HCT116 (cell line): ENCODE results near the gene KLK8. TPM values are rescaled to one million over a fixed set of nuclear protein-coding genes. Genes with fewer than 3 reads are reported as not detected.
"Not testable (repeated sequence)": the region's sequence is repeated elsewhere in the genome, so short reads cannot be mapped to it uniquely, and the experiment has no call there.

Source experiments
- ATAC-seq: fragments of 200-7000 bp; cut with Tn5 transposase; 2 replicates; pipeline ENCODE4 v1.9.1; 2020; ENCODE audit warnings: mild to moderate bottlenecking, moderate library complexity
- BruUV-seq: library from RNA; stranded (reverse); fragments of 400-500 nt; replicated peaks from 2 replicates; lab custom pipeline; 2021; lab: Mats Ljungman, UMichigan
- CTCF ChIA-PET: fragments of 300-600 bp; sonication (Branson Sonifier 250); formaldehyde crosslinking; loops from one replicate; lab custom pipeline; 2021; ENCODE audit warnings: antibody characterized with exemption; lab: Charles Lee
- POLR2A ChIA-PET: fragments of 300-600, 350-600 bp; sonication (Branson Sonifier 250); formaldehyde crosslinking; loops from one replicate; lab custom pipeline; 2021; ENCODE audit warnings: antibody characterized with exemption; lab: Charles Lee
- RAD21 ChIA-PET, 2 experiments: fragments of 300-600 bp; sonication (Branson Sonifier 250); formaldehyde crosslinking; loops; one replicate each; lab custom pipeline; 2023; ENCODE audit warnings: low total read pairs in 2 of 2; ENCODE audit not compliant: uncharacterized antibody in 2 of 2, unreplicated experiment in 2 of 2, low non-redundant PET in 1 of 2; lab: Charles Lee
- DNase-seq: peaks from one replicate; pipeline ENCODE4 v3.0.0-alpha.2; 2010; ENCODE audit warnings: low read depth, low spot score
- H2AFZ ChIP-seq: fragments of 200-600 bp; shearing (Covaris generic), sonication (generic); 2 replicates; pipeline ENCODE4 v1.6.1; 2017; ENCODE audit warnings: low read depth, mixed run types, mixed read lengths, antibody characterized with exemption, low read length; ENCODE audit not compliant: poor library complexity, severe bottlenecking
- H3K27ac ChIP-seq: 2 replicates; pipeline ENCODE4 v1.5.1; 2012; ENCODE audit warnings: low read depth, low read length
- H3K27me3 ChIP-seq: fragments of 200-600 bp; sonication (generic); 2 replicates; pipeline ENCODE4 v1.6.1; 2016; ENCODE audit warnings: mixed run types, low read length, mixed read lengths; ENCODE audit not compliant: insufficient read depth
- H3K36me3 ChIP-seq, 2 experiments: fragments of 200-500 bp in 1 of 2; fragments of 200-600 bp in 1 of 2; sonication (Bioruptor generic) in 1 of 2; sonication (generic) in 1 of 2; 2 replicates each; pipeline versions ENCODE4 v1.5.1 to v1.6.1; 2014 to 2016; ENCODE audit warnings: low read length in 2 of 2, inconsistent platforms in 1 of 2, mixed read lengths in 1 of 2, mixed run types in 1 of 2; ENCODE audit not compliant: insufficient read depth in 2 of 2, control insufficient read depth in 1 of 2
- H3K4me1 ChIP-seq, 2 experiments: fragments of 200-600 bp in 1 of 2; sonication (generic) in 1 of 2; 2 replicates each; pipeline versions ENCODE4 v1.5.1 to v1.6.1; 2012 to 2017; ENCODE audit warnings: low read length in 2 of 2, inconsistent platforms in 1 of 2, mild to moderate bottlenecking in 1 of 2, mixed read lengths in 1 of 2, mixed run types in 1 of 2, moderate library complexity in 1 of 2; ENCODE audit not compliant: insufficient read depth in 2 of 2, control insufficient read depth in 1 of 2
- H3K4me2 ChIP-seq: fragments of 200-600 bp; sonication (generic); 2 replicates; pipeline ENCODE4 v1.6.1; 2017; ENCODE audit warnings: mixed run types, low read length, mixed read lengths
- H3K4me3 ChIP-seq, 2 experiments: fragments of 200-600 bp in 1 of 2; sonication (generic) in 1 of 2; replicated peaks in 1 of 2; 2 replicates each; pipeline ENCODE4 v1.5.1; 2011 to 2016; ENCODE audit warnings: low read length in 2 of 2, control low read depth in 1 of 2, low read depth in 1 of 2, mild to moderate bottlenecking in 1 of 2, mixed read lengths in 1 of 2, mixed run types in 1 of 2
- H3K79me2 ChIP-seq: fragments of 200-600 bp; sonication (generic); 2 replicates; pipeline ENCODE4 v1.6.1; 2017; ENCODE audit warnings: mild to moderate bottlenecking, mixed run types, low read length, moderate library complexity, mixed read lengths; ENCODE audit not compliant: insufficient read depth
- H3K9ac ChIP-seq: fragments of 200-600 bp; sonication (generic); 2 replicates; pipeline ENCODE4 v1.6.1; 2016; ENCODE audit warnings: low read length, mixed read lengths
- H3K9me2 ChIP-seq: fragments of 200-600 bp; sonication (generic), shearing (Covaris generic); 2 replicates; pipeline ENCODE4 v1.6.1; 2017; ENCODE audit warnings: mixed run types, mild to moderate bottlenecking, moderate library complexity; ENCODE audit not compliant: insufficient read depth
- H3K9me3 ChIP-seq, 2 experiments: fragments of 200-500 bp in 1 of 2; fragments of 200-600 bp in 1 of 2; sonication (Bioruptor generic) in 1 of 2; sonication (generic) in 1 of 2; 2 replicates each; pipeline ENCODE4 v1.6.1; 2014 to 2017; ENCODE audit warnings: low read length in 2 of 2, mixed read lengths in 2 of 2, inconsistent platforms in 1 of 2, low read depth in 1 of 2, mild to moderate bottlenecking in 1 of 2, mixed run types in 1 of 2, moderate library complexity in 1 of 2; ENCODE audit not compliant: control insufficient read depth in 1 of 2, insufficient read depth in 1 of 2
- H4K20me1 ChIP-seq: fragments of 200-600 bp; sonication (generic), shearing (Covaris generic); 2 replicates; pipeline ENCODE4 v1.6.1; 2017; ENCODE audit warnings: mixed run types, mild to moderate bottlenecking, moderate library complexity; ENCODE audit not compliant: insufficient read depth
- CBX3 ChIP-seq: IDR thresholded peaks from 2 replicates; pipeline ENCODE4 v1.6.1; 2012; ENCODE audit warnings: low read depth
- EZH2 ChIP-seq: fragments of 200-600 bp; sonication (generic); IDR thresholded peaks from 2 replicates; pipeline ENCODE4 v1.6.1; 2017; ENCODE audit warnings: antibody characterized with exemption, mixed run types
- MAX ChIP-seq: IDR thresholded peaks from 2 replicates; pipeline ENCODE4 v1.6.1; 2012
- POLR2A ChIP-seq: IDR thresholded peaks from 2 replicates; pipeline ENCODE4 v1.7.0; 2011; ENCODE audit warnings: borderline replicate concordance; ENCODE audit not compliant: insufficient read depth, insufficient read length; ENCODE audit errors: extremely low read depth
- SP1 ChIP-seq: IDR thresholded peaks from 2 replicates; pipeline ENCODE4 v1.6.1; 2012; ENCODE audit warnings: low read depth
- YY1 ChIP-seq: IDR thresholded peaks from 2 replicates; pipeline ENCODE4 v1.6.1; 2011; ENCODE audit warnings: low read length, low read depth, moderate library complexity, mild to moderate bottlenecking; ENCODE audit not compliant: insufficient replicate concordance; ENCODE audit errors: extremely low read depth
- ZFX ChIP-seq: fragments of 450-650 bp; IDR thresholded peaks from 2 replicates; pipeline ENCODE4 v1.6.1; 2017
- ZNF274 ChIP-seq: fragments of 200-500 bp; sonication (Bioruptor generic); IDR thresholded peaks from 2 replicates; pipeline ENCODE4 v1.6.1; 2014; ENCODE audit warnings: mild to moderate bottlenecking, low read depth, low read length, inconsistent platforms
- intact Hi-C: fragments of 100-400 bp; cut with micrococcal nuclease; formaldehyde crosslinking; loops from 2 replicates; pipeline ENCODE4 v1.10.0; 2022
- total RNA-seq: library from RNA; stranded (reverse); gene quantifications from one replicate; pipeline ENCODE4 v1.2.1, GENCODE V29; 2021; ENCODE audit not compliant: unreplicated experiment

KLK8 gene
- total RNA-seq, 1 experiment from 2014 or later: 92.8 TPM

GRCh38 chr19:50994129-50994528, 7.3 kb downstream of the KLK8 start:
- ATAC-seq: peak; percentile 59
- Histone ChIP-seq H3K9ac (no peak overlapping the region), H3K4me3 (no peak overlapping the region), H4K20me1 (no peaks in the 10 kb centered on the region), H2AFZ (no peak overlapping the region), H3K79me2 (no peaks in the 10 kb centered on the region), H3K4me2 (no peak overlapping the region; the same call in 1 of the 2 replicates), H3K36me3 (peaks cover 0 to 6% of the 10 kb centered on the region in 2 experiments; a peak in 1 of 4 replicates), H3K9me3 (no peaks in the 10 kb centered on the region), H3K27me3 (no peaks in the 10 kb centered on the region), H3K27ac (no peak overlapping the region), H3K4me1 (peaks cover 16 to 35% of the 10 kb centered on the region in 2 experiments), H3K9me2 (no peaks in the 10 kb centered on the region)
- RAD21 ChIA-PET: no interaction called here
- POLR2A ChIA-PET: interaction anchor here (0.6 to 4.2 kb wide), 3 partner anchors 8 to 72 kb away, joined by 3 to 19 read pairs (median 4); partner anchors contain the start of gene KLK8
- CTCF ChIA-PET: no interaction called here
- TF ChIP-seq ZFX (no peak), CBX3 (peak; percentile 14; the same call in 1 of the 2 replicates), YY1 (peak; percentile 69), ZNF274 (no peak), POLR2A (no peak), MAX (no peak), SP1 (peak; percentile 49; the same call in 1 of the 2 replicates), EZH2 (no peak)
- BruUV-seq: no TSS peak
- DNase-seq: no peak
- intact Hi-C loops: no loop called here

- Histone ChIP-seq H3K36me3 (no peaks in the 10 kb centered on the region), H4K20me1 (no peaks in the 10 kb centered on the region), H3K79me2 (no peaks in the 10 kb centered on the region), H3K4me1 (peaks cover 16 to 35% of the 10 kb centered on the region in 2 experiments), H3K4me3 (no peak overlapping the region), H3K27ac (no peak overlapping the region), H3K27me3 (no peaks in the 10 kb centered on the region), H3K9ac (no peak overlapping the region), H3K4me2 (peak overlapping the region; percentile 55), H3K9me3 (no peaks in the 10 kb centered on the region), H2AFZ (peak overlapping the region; percentile 66), H3K9me2 (no peaks in the 10 kb centered on the region)
- DNase-seq: no peak
- intact Hi-C loops: no loop called here
- POLR2A ChIA-PET: interaction anchor here (0.7 to 4.2 kb wide), 4 partner anchors 9 to 483 kb away, joined by 3 to 19 read pairs (median 5); partner anchors contain the start of genes KLK7 and KLK8
- CTCF ChIA-PET: interaction anchor here (1.2 kb wide), 1 partner anchor 9 kb away, joined by 5 read pairs; the partner anchor contains the start of gene KLK7
- ATAC-seq: peak; percentile 45
- RAD21 ChIA-PET: no interaction called here
- no TSS peak for BruUV-seq
- TF ChIP-seq MAX (peak; percentile 35; the same call in 1 of the 2 replicates), EZH2 (no peak)
Measured at GRCh38 chr19:50992666-50993035, 8.8 kb downstream of the KLK8 start.

GRCh38 chr19:50984416-50984815, 17.0 kb downstream of the KLK8 start:
- DNase-seq, RAD21 ChIA-PET, intact Hi-C loops, H3K27me3 ChIP-seq, ATAC-seq, H4K20me1 ChIP-seq, H2AFZ ChIP-seq, H3K36me3 ChIP-seq, H3K79me2 ChIP-seq, H3K9me2 ChIP-seq, H3K27ac ChIP-seq, H3K9me3 ChIP-seq: not testable (repeated sequence)
- POLR2A ChIA-PET: interaction anchor here (0.8 to 1.2 kb wide), 4 partner anchors 8 to 62 kb away, joined by 3 to 7 read pairs (median 4); partner anchors contain the start of gene KLK8
- Histone ChIP-seq H3K9ac (0 out of 2 replicates have a peak overlapping the region, but pooled peaks have one; percentile 47), H3K4me2 (peak overlapping the region; percentile 83), H3K4me1 (peaks cover 11 to 32% of the 10 kb centered on the region in 2 experiments), H3K4me3 (peak overlapping the region; percentile 41 to 55)
- BruUV-seq: TSS peak; percentile 64
- CTCF ChIA-PET: interaction anchor here (1.0 to 1.4 kb wide), 2 partner anchors 9 to 112 kb away, joined by 3 to 5 read pairs; no protein-coding TSS in a partner anchor
